Gastrocnemius medialis (tissue), 4 donors: ENCODE data around the gene ZNF425.

ENCODE experiments used
- CTCF ChIP-seq, 5 experiments: fragments of 450-650 bp in 3 of 5; fragments of 200-600 bp in 2 of 5; sonication (generic) in 2 of 5; IDR thresholded peaks in 4 of 5; conservative IDR thresholded peaks in 1 of 5; 1 replicate in 4 of 5; 2 replicates in 1 of 5; pipeline ENCODE4 v1.5.1; 2016 to 2019; ENCODE audit warnings: antibody characterized with exemption in 5 of 5, mild to moderate bottlenecking in 3 of 5, moderate library complexity in 3 of 5
- POLR2A ChIP-seq, 2 donors: fragments of 450-650 bp; IDR thresholded peaks; one replicate each; pipeline ENCODE4 v1.6.1; 2017; ENCODE audit warnings: antibody characterized with exemption in 2 of 2, mild to moderate bottlenecking in 2 of 2, moderate library complexity in 2 of 2

DNA sequence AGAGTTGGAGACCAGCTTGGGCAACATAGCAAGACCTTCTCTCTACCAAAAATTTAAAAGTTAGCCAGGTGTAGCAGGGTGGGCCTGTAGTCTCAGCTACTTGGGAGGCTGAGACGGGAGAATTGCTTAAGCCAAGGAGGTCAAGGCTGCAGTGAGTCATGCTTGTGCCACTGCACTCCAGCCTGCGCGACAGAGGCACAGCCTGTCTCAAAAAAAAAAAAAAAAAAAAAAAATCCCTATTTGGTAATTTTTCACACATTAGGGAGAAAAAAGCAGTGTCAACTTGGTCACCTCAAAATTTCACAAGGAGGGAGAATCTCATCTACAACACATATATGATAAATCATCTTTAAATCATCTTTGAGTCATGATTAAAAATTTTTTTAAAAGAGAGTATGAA is 14.7 kb upstream of the ZNF425 start:
- no peak for TF ChIP-seq CTCF (IDR thresholded peaks at IDR 0.05 in 4 of 5, conservative IDR thresholded peaks at IDR 0.05 in 1 of 5)
- TF ChIP-seq POLR2A (IDR thresholded peaks at IDR 0.05), result no peak
